GM19372 (cell line): ENCODE data around the gene HOXC13.

Experiments used
- ATAC-seq: cut with Tn5 transposase; IDR thresholded peaks from one replicate; pipeline ENCODE4 v1.9.1; 2021; ENCODE audit warnings: mild to moderate bottlenecking, low read depth, moderate library complexity; ENCODE audit not compliant: unreplicated experiment

Gene HOXC13, protein sequence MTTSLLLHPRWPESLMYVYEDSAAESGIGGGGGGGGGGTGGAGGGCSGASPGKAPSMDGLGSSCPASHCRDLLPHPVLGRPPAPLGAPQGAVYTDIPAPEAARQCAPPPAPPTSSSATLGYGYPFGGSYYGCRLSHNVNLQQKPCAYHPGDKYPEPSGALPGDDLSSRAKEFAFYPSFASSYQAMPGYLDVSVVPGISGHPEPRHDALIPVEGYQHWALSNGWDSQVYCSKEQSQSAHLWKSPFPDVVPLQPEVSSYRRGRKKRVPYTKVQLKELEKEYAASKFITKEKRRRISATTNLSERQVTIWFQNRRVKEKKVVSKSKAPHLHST

DNA sequence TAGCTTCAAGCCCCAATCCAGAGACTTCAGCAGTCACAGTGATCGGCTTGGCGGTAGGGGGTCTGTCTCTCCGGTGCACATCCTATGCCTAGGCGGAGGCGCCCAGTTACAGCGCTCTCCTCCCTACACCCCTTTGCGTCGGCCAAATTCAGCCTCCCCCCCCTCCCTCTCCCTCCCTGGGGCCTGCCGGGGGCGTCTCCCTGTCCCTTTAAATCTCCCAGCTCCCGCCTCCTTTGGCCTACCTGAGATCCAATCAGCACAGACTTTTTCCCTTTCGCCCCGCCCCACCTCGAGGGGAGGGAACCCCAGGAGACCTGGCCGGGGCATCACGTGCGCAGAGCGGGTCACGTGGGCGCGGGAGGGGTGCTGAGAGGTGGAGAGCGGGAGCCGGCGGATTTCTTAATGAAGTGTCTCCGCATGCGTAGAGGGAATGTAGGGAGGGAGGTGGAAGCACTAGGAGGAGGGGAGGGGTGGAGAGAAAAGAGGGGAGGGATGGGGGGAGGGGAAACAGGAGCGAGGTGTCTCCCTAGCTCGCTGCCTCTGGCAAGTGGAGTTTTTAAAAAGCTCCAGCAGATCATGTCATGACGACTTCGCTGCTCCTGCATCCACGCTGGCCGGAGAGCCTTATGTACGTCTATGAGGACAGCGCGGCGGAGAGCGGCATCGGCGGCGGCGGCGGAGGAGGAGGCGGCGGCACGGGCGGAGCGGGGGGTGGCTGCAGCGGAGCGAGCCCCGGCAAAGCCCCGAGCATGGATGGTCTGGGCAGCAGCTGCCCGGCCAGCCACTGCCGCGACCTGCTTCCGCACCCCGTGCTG lies at the start of gene HOXC13:
Gene HOXC13 (plus strand): TSS at position 506 of the 815 bp plus-strand sequence. CDS start 76 bp downstream, at position 582.
- ATAC-seq = no peak

- ATAC-seq = no peak
Measured at GRCh38 chr12:53890081-53890480, 48.5 kb upstream of the HOXC13 start.

DNA sequence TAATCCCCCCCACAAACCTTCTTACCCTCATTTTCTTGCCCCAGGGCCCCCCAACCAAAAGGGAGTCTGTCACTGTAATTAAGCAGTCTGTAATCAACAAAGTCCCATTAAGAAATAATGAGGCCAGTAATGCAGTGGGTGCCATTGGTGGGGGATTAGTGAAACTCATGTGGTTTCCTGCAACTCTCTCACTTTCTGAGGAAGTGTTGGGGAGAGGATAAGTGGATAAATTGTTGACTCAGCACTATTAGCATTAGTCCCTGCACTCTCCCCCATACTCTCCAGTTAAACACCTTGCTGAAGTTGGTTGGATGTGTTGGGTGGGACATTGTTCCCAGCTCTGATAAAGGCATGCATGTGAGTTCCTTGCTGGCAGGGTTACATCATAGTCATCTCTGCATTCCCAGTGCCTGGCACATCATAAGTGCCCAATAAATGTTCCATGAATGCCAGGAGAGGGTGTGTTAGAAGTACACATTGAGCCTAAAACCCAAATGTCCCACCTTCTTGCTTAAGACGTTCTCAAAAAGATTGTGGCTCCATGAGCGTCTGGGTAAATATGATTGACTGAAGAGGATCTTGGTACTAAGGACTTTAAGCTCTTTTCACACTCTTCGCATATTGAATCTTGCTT lies 45.8 kb upstream of the HOXC13 start:
- no peak for ATAC-seq

- no peak for ATAC-seq
Measured at GRCh38 chr12:53899230-53899629, 39.4 kb upstream of the HOXC13 start.

GRCh38 chr12:53907103-53907502 lies 31.5 kb upstream of the HOXC13 start:
- no peak for ATAC-seq

- no peak for ATAC-seq
Measured at GRCh38 chr12:53916788-53917655, 21.6 kb upstream of the HOXC13 start.

DNA sequence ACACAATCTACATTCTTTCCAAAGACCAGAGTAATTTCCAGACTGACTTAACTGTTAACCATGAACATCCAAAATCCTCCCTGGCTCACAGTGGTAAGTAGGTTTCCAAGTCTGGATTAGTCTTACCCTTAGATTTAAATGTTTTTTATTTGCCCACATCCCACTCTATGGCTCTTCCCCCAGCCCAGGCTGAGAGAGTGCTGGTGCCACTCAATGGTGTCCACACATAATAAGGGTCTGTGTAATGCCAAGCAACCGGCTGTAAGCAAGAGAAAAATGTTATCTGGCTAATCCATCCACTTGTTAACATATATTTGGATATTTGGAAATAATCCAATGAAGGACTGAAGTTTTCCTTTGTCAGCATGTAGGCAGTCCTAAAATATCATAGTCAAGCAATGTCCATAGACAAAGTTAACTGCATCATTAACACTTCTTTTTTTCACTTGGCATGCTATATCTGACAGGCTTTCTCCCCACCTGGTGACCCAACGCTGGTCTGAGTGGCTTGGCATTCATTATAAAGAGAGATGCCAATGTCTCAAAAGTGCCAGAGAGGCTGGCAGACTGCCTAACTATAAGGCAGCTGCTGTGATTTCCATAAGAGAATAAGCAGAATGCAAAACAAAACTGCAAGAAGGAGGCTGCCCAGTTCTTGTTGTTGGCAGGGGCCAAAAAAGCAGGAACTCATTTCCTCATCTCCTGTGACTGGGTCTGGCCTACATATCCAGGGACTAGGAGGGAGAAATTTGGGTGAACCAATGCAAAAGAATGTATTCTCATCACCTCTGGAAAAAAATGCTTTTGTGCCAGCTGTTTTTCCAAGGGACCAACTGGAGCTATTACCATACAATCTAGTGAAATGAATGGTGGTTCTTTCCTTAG lies 13.9 kb upstream of the HOXC13 start:
- ATAC-seq = no peak

DNA sequence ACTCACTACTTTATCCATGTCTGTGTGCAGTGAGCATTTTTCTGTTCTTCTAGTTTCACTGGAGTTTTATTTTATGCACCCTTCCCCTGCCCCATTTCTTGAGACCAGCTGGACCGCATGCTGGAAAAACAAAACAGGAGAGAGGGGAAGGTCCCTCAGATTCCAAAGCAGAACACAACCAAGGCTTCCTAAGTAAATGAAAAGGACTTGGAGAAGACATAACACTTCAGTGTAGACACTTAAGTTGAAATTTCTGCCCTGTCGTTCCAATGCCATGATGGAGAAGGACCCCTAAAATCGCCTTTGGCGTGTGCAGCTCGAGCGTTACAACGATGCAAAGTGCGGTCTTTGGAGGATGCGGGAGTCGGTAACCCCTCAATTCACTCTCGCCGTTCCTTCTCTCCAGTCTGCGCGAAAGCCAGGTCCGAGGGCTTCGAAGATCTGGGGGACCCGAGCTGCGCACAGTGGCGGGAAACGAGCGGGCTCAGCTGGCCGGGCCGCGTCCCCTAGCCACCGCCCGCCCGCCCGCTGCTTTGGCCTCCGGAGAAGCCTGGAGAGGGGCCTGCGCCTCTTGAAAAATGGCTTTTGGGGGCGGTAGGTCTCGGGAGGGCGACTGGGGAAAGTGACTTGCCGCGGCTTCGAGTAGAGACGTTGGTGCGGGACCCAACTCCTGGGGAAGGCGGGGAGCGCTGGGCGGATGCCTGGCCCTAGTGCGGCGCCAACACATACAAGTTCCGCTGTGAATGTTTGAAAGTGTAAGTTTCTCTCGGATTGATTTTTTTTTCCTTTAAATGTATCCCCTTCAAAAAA lies 11.2 kb upstream of the HOXC13 start:
- no peak for ATAC-seq

GRCh38 chr12:53928054-53928835 lies 10.4 kb upstream of the HOXC13 start:
- ATAC-seq = no peak

DNA sequence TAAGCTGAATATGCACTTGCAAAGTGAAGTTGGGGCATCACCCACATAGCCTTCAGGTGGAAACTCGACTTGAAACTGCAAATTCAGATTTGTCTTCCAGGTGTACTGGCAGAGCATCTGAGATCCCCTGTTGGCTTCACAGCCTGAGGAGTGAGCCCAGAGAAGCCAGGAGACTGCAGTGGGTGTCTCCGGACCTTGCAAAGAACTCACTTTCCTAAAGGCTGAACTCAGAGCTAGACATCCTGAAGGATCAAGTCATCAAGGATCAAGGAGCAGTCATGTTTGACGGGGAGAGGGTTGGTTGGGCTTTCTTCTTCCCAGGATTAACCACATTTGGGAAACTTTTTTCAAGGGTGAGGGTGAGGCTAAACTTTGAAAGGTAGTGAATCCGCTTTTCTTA lies 9.1 kb upstream of the HOXC13 start:
- no peak for ATAC-seq

DNA sequence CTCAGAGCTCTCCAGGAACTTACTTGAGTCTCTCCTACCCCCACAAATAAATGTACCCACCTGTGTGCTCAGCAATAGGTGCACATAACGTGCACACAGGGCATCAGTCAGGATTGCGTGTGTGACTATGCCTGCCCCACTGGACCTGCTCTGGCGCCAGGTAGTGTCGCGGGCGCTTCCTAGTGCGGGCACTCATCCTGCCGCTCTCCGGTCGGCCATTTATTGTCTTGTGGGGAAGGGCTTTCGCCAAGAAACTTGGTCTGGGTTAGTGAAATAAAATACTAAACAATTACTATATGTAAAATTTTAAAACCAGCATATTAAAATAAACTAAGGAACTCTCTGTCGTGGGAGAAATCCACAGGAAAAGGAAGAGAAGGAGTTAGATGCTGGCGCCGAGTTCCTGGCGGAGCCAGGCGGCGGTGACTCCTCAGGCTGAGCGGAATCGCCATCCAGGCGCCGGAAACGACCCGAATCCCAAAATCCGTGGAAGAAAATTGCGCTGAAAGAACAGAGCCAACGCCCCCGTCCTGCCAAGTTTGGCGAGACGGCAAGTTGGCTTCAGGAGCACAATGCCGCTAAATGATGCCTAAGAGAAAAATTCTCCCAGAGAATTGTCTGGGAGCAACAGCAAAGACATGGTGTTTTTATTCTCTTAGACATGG lies 7.9 kb upstream of the HOXC13 start:
- no peak for ATAC-seq

DNA sequence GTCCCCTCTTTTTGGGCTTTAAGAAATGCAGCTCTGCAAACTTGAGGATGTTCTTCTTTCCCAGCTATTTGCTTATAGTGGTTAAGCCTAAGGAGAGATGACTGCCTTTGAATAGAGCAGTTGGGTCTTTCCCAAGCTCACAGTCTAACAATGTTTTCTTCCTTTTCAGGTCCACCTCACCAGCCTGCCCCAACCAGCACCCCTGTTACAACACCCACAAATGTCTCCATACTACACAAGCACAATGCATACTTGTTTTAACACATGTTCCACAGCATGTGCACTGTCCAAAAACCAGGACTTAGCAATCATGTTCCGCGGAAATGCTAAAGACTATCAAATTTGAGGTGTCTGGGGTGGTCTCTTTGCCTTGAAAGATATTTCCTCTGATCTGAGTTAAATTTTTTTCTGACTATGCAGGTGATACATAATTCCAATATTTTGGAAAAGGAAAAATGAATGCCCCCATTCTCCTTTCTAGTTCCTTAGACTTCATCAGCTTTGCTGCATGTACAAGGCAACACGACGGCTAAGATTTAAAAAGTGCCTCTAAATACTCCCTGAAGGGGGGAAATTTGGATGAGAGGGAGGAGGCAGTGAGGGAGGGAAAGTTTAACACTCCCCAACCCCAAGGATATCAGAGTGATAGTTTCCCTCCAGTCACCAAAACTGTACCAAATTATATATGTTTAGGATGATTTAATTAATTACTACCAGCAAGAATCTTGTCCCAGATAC lies 6.6 kb upstream of the HOXC13 start:
- no peak for ATAC-seq

DNA sequence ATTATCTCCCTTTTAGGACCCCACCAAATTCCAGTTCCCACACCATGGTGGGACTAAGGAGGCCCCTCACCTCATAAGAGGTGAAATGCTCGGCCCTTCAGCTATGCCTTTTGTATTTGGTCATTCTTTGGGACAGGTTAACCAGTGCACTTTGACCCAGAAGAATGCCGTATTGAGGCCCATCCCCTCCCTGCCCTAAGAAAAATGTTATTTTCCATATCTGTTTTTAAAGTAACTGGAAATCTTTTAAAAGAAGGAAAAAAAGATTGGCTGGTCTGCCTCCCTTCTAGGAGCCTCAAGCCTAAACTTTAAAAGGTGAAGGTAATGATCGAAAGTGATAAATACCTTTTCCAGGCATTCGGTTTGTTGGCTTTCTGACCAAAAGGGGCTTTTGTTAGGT lies 5.7 kb upstream of the HOXC13 start:
- ATAC-seq = no peak

GRCh38 chr12:53935383-53936341 lies 3.0 kb upstream of the HOXC13 start:
- ATAC-seq = no peak

DNA sequence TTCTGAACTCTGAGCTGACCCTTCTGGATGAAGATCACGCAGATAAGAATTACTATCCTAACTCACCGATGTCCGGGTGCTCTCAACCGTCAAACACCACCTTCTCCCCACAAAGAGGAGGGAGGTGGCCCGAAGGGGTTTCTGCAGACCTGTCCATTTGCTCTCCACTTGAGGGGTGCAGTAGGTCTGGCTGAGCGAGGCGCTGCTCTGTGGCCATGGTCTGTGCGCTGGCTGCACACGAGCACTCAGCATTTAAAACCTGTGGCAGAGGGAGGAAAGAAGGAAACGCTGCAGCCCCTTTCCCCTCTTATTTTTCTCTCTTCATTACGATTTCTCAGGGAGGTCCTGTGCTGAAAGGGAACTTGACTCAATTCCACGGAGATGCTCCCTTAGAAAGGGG lies 1.5 kb upstream of the HOXC13 start:
- no peak for ATAC-seq
